Stimulated activated CD8-positive, alpha-beta memory T cell treated with anti-CD3 and anti-CD28 coated beads, Interleukin-4, amount 100 ng/mL, for 4 hours (primary cell): ENCODE data around the gene NR2E1.

Experiments used
- DNase-seq, 2 donors: peaks; one replicate each; pipeline ENCODE4 v3.0.0-alpha.2; 2020; ENCODE audit warnings: low read depth in 2 of 2, low spot score in 1 of 2

Gene NR2E1

DNA sequence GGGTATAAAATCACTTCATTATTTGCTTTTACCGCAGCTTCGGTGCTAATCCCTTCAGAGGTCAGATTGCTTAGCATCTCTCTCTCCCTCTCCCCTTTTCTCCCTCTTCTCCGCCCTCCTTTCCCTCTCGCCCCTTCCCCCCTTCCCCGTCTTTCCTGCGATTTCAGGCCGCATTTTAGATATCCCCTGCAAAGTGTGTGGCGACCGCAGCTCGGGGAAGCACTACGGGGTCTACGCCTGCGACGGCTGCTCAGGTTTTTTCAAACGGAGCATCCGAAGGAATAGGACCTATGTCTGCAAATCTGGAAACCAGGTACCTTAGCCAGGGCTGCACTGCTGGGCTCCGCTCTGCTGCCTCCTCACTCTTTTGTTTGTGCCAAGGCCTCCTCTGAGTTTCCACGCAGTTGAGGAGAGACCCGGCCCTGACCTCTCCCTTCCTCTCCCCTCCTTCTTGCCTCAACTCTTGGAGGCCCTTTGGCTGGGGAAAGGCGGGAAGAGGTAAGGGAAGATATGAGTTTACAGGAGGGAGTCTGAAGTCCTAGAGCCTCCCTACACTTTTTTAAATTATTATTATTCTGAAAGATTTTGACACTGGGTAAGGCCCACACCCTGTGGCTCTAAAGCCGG lies 5.6 kb downstream of the NR2E1 start:
- no peak for DNase-seq

DNA sequence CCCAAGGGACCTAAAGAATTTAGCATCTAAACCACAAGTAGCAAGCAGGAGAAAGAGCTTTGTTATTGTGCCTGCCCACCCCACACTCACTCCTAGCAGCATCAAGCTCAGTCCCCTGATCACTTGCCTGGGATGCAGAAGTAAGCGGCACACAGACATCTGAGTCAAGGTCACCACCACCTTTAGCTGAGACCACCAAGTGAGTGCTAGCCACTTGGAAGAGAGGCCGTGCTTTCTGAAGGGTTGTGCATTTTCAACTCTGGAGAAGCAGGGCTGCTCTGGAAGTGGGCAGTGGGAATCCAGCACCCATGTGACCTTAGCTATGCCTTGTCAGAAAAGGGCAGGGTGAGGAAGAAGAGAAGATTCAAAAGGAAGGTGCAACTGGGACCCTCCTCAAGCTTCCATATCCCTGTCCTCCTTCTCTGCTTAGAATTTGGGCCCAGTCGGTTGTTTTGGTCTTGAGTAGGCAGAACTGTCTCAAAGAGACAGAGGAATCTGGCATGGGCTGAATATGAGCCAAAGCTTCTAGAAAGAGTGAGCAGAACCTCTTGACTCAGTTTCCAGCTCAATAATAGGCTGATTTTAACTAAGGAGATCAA lies 6.2 kb downstream of the NR2E1 start:
- DNase-seq, result no peak

GRCh38 chr6:108174371-108175175 lies 8.8 kb downstream of the NR2E1 start:
- no peak for DNase-seq

DNA sequence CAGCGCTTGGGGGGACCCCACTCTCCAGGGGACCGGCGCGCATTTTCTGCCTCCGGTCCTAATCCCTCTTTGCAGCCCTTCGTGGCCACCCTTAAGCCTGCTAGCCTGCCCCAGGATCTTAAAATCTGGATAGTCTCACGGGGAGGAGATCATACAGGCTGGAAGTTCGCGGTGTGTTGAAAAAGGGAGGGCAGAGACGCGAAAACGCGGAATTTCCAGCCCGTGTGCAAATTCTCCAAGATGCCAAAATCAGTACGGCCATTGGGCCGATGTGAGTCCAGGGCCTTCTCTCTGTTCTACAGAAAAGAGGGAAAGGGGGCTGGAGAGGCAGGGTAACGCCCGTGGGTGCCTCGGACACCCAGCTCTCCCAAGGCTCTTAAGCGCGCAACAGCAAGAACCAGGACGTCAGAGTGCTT lies 9.4 kb downstream of the NR2E1 start:
- no peak for DNase-seq

GRCh38 chr6:108175592-108176279 lies 9.9 kb downstream of the NR2E1 start:
- no peak for DNase-seq

DNA sequence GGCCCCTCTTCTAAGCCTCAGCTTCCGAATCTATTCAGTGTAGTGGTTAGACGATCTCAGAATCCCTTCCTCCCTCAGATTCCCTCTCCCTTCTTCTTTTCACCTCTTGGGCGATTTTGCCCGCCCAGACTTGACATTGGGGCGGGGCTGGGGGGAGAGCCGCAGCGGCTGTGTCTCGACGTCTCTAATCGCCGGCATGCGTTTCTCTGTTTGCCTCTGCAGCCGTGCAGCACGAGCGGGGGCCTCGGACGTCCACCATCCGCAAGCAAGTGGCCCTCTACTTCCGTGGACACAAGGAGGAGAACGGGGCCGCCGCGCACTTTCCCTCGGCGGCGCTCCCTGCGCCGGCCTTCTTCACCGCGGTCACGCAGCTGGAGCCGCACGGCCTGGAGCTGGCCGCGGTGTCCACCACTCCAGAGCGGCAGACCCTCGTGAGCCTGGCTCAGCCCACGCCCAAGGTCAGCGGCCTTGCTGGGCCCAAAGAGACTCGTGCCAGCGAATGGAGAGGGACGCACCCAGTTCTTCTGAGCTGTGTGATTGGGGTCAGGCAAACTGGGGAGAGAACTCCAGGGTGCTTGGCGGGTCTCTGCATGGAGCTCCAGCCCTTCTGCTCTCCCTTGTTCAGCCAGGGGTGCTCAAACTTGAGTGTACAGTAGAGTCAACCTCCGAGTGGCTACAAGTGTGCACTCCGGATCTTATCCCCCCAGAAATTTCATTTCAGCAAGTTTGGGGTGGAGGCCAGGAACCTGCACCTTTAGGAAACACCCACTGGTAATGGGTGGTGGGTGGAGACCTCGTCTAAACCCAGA lies 10.7 kb downstream of the NR2E1 start:
- no peak for DNase-seq

DNA sequence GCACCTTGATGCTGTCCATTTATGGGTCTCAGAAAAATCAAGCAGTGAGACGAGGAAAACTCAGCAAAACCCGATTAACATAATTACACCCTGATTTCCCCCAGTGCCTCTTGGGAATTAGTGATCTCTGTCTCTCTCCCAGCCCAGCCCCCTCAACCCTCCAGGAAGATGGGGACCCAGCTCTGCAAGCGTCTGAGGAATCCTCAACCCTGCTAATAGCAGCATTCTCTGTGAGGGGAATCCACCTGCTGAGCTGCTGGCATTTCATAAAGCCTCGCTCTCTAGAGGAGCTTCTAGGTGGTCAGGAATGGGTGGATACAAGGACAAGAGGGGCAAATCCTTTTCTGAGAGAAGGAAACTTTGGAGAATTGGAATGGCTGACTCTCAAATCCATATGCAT lies 13.9 kb downstream of the NR2E1 start:
- no peak for DNase-seq

DNA sequence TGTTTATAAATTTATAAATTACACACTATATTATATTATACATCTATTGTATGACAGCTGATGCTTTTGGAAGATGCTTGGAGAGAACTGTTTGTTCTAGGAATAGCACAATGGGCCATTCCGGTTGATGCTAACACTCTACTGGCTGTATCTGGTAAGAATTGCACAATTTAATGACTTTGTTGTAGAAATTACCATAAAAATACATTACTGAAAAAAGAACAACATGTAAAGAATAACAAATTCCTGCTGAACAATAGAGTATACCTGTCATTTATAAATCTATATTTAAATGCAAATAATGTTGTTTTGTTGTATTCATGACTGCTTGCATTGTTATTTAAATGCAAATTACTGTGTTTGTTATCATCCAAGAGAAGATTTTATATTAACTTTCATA lies 14.4 kb downstream of the NR2E1 start:
- no peak for DNase-seq

DNA sequence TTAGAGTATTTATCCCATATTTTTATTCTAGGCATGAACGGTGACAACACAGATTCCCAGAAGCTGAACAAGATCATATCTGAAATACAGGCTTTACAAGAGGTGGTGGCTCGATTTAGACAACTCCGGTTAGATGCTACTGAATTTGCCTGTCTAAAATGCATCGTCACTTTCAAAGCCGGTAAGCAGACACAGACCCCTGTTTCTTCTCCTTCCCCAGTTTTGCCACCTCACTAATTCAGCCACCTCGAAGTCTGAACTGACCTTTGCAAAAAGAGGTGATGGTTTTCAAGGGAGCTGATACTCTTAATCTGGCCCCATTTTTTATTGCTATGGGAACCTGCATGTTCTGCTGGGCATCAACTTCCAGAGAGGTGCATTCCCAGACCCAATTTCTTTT lies 15.0 kb downstream of the NR2E1 start:
- DNase-seq, result no peak

DNA sequence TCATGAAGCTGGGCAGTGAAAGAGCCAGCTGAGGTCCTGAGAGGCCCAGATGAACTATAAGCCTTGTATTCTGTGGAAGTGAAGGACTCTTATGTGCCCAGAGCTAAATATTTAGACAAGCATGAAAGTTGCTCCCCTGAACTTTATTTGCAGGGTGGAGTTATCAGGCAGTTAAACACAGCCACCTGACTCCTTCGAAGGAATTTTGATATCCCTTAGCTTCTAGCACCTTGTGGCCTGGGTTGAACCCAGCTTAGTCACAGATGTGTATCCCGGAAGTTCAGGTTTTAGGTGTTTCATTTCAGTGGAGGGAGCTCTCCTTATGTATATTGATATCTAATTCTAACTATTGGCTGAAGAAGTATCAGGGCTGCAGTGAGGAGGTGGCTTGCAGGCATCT lies 20.4 kb downstream of the NR2E1 start:
- no peak for DNase-seq

DNA sequence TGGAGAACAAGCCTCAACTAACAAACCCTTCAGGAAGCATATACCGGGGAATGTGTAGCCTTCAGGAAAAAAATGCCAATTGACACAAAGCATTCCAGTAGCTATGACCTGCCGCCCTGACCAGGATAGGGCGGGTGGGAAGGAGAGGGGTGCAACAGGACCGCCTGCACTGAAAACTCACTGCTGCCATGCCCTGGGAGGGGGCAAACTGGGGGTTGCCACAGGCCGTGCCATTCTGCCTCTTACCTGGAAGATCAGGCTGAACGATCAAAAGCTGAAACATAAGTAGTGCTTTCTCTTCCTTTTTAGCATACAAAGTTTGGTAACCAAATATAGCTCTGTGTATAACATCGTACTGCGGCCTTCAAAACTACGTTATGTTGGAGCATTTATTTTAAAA lies 21.7 kb downstream of the NR2E1 start:
- no peak for DNase-seq

DNA sequence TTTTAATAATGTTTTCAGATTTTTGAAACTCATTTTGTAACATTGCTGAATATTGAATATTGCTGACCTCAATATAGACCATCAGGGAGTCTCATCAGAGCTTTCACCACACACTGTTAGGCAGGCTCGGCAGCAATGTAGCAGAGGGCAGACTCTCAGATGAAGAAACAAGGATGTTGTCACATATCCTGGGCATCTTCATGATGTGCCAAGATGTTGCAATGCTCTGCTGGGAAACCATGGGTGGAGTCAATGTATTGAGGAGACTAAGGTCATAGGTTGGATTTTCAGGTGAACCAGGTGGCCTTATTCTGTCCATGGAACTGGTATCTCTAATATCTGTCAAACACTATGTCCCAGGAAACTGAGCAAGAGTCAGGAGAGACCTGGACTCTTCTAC lies 27.3 kb downstream of the NR2E1 start:
- DNase-seq, result no peak

DNA sequence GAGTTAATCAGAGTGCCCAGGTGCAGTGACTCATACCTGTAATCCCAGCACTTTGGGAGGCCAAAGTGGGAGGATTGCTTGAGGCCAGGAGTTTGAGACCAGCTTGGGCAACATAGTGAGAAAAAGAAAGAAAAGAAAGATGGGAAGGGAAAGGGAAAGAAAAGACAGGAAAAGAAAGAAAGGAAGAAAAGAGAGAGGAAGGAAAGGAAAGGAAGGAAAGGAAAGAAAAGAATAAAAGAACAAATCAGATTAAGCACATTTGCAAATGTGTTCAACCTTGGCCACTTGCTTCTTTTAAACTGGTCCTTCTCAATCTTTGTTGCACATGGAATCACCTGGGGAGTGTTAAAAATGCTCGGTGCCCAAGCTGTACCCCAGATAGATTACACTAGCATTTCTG lies 28.0 kb downstream of the NR2E1 start:
- DNase-seq, result no peak

DNA sequence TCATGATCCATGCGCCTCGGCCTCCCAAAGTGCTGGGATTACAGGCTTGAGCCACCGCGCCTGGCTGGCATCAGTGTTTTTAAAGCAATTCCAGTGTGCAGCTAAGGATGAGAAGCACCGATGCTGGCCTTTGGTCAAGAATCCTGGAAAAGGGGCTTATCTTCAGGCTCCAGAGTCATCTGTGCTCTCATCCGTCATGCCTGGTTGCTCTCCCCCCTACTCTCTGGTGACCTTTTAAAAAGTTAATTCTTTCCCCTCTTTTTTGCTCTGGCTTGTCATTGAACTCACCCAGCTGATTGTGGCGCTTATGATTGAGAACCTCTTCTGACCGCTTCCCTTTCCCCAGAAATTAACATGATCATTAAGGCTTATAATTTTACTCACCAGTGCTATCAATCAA lies 28.7 kb downstream of the NR2E1 start:
- DNase-seq, result no peak

DNA sequence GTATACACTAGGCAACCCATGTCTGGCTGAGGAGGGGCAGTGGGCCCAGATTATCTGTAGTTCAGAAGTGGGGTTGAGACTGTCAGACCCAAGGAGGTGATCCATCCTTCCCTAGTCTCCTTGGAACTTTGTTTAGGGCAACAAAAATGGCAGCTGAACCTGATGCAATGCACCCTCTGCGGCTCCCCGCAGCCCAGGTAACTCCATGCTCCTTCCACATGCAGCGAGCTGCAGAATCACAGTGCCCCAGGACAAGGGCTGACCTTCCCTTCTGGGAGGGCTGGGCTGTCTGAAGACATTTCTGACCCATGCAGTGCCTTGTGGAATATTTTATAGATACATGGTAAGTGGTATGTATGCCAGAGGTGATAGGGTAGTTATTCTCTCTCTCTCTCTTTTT lies 29.4 kb downstream of the NR2E1 start:
- no peak for DNase-seq

DNA sequence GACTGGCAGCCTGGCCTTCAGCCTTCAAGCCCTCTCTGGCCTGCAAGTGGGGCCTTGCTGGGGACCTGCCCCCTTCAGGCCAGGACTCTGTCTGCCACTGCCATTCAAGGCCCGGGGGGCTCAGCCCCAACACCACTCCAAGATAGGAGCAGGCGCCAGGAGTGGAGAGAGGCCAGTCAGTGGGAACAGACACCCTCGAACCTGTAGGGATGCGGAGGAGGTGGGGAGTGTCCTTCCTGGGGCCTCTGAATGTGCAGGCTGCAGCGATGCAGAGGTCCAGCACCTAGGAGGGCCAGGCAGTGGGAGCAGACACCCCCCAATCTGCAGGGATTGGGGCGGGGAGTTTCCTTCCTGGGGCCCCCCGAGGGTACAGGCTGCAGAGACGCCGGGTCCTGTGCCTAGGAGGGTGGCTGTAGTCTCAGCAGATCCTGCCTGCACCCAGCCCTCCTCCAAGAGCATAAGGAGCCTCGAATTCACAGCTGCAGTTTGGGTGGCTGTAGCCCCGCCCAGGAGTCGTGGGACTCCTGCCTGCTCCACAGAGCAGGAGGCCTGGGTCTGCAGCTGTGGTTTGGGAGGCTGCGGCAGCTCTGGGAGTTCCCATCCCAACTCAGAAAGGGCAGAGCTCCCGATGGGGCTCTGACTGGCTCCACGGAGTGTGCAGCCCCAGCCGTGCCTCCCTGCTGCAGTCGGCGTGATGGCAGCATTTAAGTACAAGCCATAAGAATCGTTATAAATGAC lies 33.1 kb downstream of the NR2E1 start:
- no peak for DNase-seq

- DNase-seq, result no peak
These were observed 34.4 kb downstream of the NR2E1 start for GRCh38 chr6:108200186-108200585.

DNA sequence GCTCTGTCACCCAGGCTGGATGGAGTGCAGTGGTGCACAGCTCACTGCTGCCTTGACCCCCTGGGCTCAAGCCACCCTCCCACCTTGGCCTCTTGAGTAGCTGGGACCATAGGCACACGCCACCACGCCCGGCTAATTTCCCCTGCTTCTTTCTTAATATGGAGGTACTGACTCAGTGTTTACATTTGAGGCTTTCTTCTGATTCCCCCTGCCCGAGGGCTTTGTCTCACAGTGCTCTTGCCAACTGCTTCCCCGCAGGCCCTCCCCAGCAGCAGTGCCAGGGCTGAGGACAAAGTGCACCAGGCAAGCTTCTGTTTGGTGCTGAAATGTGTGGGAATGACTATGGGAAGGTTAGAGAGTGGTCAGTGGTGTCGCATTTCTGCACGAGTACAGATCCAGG lies 34.8 kb downstream of the NR2E1 start:
- DNase-seq, result no peak

- no peak for DNase-seq
These were observed 37.6 kb downstream of the NR2E1 start for GRCh38 chr6:108203189-108204112.
